ENCODE results near the gene DYNC1I2. TPM values are rescaled to one million over a fixed set of nuclear protein-coding genes. Genes with fewer than 3 reads are reported as not detected.

The DYNC1I2 gene
- total and polyA plus RNA-seq, 2 of the 4 experiments (the other 2 are of a cell fraction) = 110 to 114 TPM

DNA sequence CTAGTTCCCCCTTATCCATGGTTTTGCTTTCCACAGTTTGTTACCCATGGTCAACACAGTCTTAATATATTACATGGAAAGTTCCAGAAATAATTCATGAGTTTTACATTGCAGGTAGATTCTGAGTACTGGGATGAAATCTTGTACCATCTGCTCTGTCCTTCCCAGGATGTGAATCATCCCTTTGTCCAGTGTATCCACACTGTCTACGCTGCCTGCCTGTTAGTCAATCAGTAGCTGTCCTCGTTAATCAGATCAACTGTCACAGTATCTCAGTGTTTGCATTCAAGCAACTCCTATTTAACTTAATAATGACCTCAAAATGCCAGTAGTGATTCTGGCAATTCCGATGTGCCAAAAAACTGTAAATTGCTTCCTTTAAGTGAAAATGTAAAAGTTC, 76.3 kb downstream of the DYNC1I2 start:
- Histone ChIP-seq H3K14ac (replicated peaks; ENCODE audit: low read depth, low read length) (no peak overlapping the region), H3K36me3 (ENCODE audit: control insufficient read depth, insufficient read depth, low read length) (peaks cover 13% of the 10 kb centered on the region), H3K18ac (ENCODE audit: low read depth, low read length) (no peak overlapping the region), H4K8ac (ENCODE audit: low read depth in 2 of 2, low read length in 2 of 2) (no peak overlapping the region), H3K9ac (ENCODE audit: low read depth, low read length) (no peak overlapping the region), H2AK5ac (ENCODE audit: low read depth, low read length) (no peak overlapping the region), H3K56ac (ENCODE audit: extremely low read depth, insufficient read depth, low read length) (no peak overlapping the region), H2BK120ac (ENCODE audit: low read depth, low read length) (no peak overlapping the region), H3K4me1 (ENCODE audit: control insufficient read depth, insufficient read depth, low read length) (peaks cover 2% of the 10 kb centered on the region), H2BK5ac (ENCODE audit: low read depth, low read length, poor library complexity, severe bottlenecking) (no peak overlapping the region), H3K4ac (ENCODE audit: low read depth, low read length) (no peak overlapping the region), H3K27me3 (ENCODE audit: control insufficient read depth, insufficient read depth, low read length) (no peaks in the 10 kb centered on the region), H2BK15ac (ENCODE audit: low read depth, low read length) (no peak overlapping the region), H2AFZ (replicated peaks; ENCODE audit: low read length, poor library complexity) (no peak overlapping the region), H2AK9ac (replicated peaks; ENCODE audit: low read depth, low read length, poor library complexity) (no peak overlapping the region), H4K20me1 (ENCODE audit: insufficient read depth, low read length) (no peaks in the 10 kb centered on the region), H4K5ac (ENCODE audit: low read depth, low read length) (no peak overlapping the region), H3K9me1 (ENCODE audit: insufficient read depth, low read length) (peaks cover 7% of the 10 kb centered on the region), H2BK20ac (ENCODE audit: low read depth, low read length) (no peak overlapping the region), H3K4me3 (ENCODE audit: insufficient read depth, low read depth, low read length) (no peak overlapping the region), H4K91ac (ENCODE audit: insufficient read depth, low read depth, low read length) (no peak overlapping the region), H3K9me3 (ENCODE audit: control insufficient read depth, insufficient read depth, low read length) (no peaks in the 10 kb centered on the region), H3K27ac (ENCODE audit: insufficient read depth, low read length) (no peak overlapping the region), H3K4me2 (ENCODE audit: low read depth, low read length) (no peak overlapping the region), H3K79me1 (ENCODE audit: low read depth in 1 of 2, low read length in 2 of 2) (peaks cover 0 to 6% of the 10 kb centered on the region in 2 experiments; a peak in 1 of 4 replicates), H3K23ac (ENCODE audit: low read depth, low read length) (no peak overlapping the region)
- dilution Hi-C loops (cut with HindIII; ENCODE audit: low sequenced_read_pairs, unreplicated experiment) (no loop called here), intact Hi-C loops (cut with micrococcal nuclease) (no loop called here), in situ Hi-C loops (cut with MboI; ENCODE audit: low sequenced_read_pairs) (no loop called here)
- ATAC-seq (ENCODE audit: low read depth) = no peak
- POLR2A ChIA-PET (ENCODE audit: unreplicated experiment) = interaction anchor here (0.6 kb wide), 1 partner anchor 549 kb away, joined by 5 read pairs; no protein-coding TSS in a partner anchor
- CTCF ChIA-PET = interaction anchor here (0.6 to 0.9 kb wide), 2 partner anchors 9 to 450 kb away, joined by 3 to 4 read pairs; no protein-coding TSS in a partner anchor
- DNase-seq = no peak
- TF ChIP-seq MAZ (IDR thresholded peaks at IDR 0.05; ENCODE audit: borderline replicate concordance, low read depth, low read length) (no peak), USF2 (IDR thresholded peaks at IDR 0.05; ENCODE audit: low read depth, low read length) (no peak), RCOR1 (IDR thresholded peaks at IDR 0.05; ENCODE audit: insufficient replicate concordance, low read length) (no peak), CTCF (conservative IDR thresholded peaks at IDR 0.05; ENCODE audit: low read depth, low read length) (no peak), POLR2A (IDR thresholded peaks at IDR 0.05; ENCODE audit: low read depth, low read length) (no peak), MXI1 (IDR thresholded peaks at IDR 0.05; ENCODE audit: borderline replicate concordance, low read depth, low read length) (no peak), NFE2L2 (IDR thresholded peaks at IDR 0.05; ENCODE audit: low read depth, low read length) (no peak), RFX5 (IDR thresholded peaks at IDR 0.05; ENCODE audit: low read depth, low read length) (no peak), CEBPB (IDR thresholded peaks at IDR 0.05; ENCODE audit: low read depth, low read length) (no peak), MAFK (IDR thresholded peaks at IDR 0.05; ENCODE audit: low read depth, low read length) (no peak)
- TF ChIP-seq, protein P1, sequence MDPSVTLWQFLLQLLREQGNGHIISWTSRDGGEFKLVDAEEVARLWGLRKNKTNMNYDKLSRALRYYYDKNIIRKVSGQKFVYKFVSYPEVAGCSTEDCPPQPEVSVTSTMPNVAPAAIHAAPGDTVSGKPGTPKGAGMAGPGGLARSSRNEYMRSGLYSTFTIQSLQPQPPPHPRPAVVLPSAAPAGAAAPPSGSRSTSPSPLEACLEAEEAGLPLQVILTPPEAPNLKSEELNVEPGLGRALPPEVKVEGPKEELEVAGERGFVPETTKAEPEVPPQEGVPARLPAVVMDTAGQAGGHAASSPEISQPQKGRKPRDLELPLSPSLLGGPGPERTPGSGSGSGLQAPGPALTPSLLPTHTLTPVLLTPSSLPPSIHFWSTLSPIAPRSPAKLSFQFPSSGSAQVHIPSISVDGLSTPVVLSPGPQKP (IDR thresholded peaks at IDR 0.05; ENCODE audit: borderline replicate concordance, low read depth, low read length) = no peak
- no TSS peak for BruUV-seq (replicated peaks)
- no CpG with 5 or more reads among the region's 3 CpGs for WGBS, 2 experiments (ENCODE audit: extremely low coverage in 2 of 2, insufficient read length in 1 of 2)
